Liver (tissue), 3 donors: ENCODE measurements around the gene FKBP1B.

Experiments
- EGR1 ChIP-seq, 2 donors: IDR thresholded peaks; 2 replicates each; pipeline ENCODE4 v1.6.1; 2016 to 2018; ENCODE audit warnings: antibody characterized with exemption in 2 of 2, low read depth in 2 of 2
- JUND ChIP-seq, 2 donors: IDR thresholded peaks; 2 replicates each; pipeline ENCODE4 v1.6.1; 2016; ENCODE audit warnings: antibody characterized with exemption in 2 of 2
- RAD21 ChIP-seq, 2 donors: IDR thresholded peaks; 2 replicates each; pipeline ENCODE4 v1.6.1; 2016; ENCODE audit warnings: antibody characterized with exemption in 2 of 2, mild to moderate bottlenecking in 2 of 2
- RXRA ChIP-seq, 2 donors: IDR thresholded peaks; 2 replicates each; pipeline ENCODE4 v1.6.1; 2017 to 2018; ENCODE audit warnings: antibody characterized with exemption in 2 of 2, mild to moderate bottlenecking in 1 of 2
- SP1 ChIP-seq: IDR thresholded peaks from 2 replicates; pipeline ENCODE4 v1.6.1; 2018; ENCODE audit warnings: antibody characterized with exemption, mild to moderate bottlenecking
- TAF1 ChIP-seq: conservative IDR thresholded peaks from 2 replicates; pipeline ENCODE4 v1.6.1; 2016; ENCODE audit warnings: antibody characterized with exemption, mild to moderate bottlenecking
- YY1 ChIP-seq: IDR thresholded peaks from 2 replicates; pipeline ENCODE4 v1.6.1; 2016; ENCODE audit warnings: antibody characterized with exemption, mild to moderate bottlenecking
- TF ChIP-seq, protein P1 (sequence below): fragments of 150-350 bp; IDR thresholded peaks from 2 replicates; pipeline ENCODE4 v1.5.1; 2017; ENCODE audit warnings: improper control_type of control experiment, low read depth, low read length; ENCODE audit not compliant: missing input control
- TF ChIP-seq, protein P2 (sequence below): IDR thresholded peaks from 2 replicates; pipeline ENCODE4 v1.6.1; 2016; ENCODE audit warnings: antibody characterized with exemption
- donor health status: healthy.
- donor health status: healthy.

DNA sequence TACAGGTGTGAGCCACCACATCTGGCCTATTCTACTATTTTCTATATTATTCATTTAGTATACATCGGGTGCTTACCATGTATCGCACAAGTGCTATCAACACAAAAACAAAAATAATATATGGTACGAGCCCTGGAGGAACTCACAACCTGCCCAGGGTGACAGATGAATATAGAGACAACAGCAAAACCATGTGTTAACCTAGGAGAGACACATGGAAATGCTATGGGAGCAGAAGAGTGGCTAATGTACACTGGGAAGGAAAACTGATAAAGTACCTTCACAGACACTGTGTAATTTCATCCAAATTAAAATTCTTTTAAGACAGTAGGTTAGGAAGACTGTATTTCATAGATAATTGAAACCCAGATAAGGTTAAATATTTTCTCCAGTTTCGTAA lies 22.7 kb downstream of the FKBP1B start:
- TF ChIP-seq, protein P1, sequence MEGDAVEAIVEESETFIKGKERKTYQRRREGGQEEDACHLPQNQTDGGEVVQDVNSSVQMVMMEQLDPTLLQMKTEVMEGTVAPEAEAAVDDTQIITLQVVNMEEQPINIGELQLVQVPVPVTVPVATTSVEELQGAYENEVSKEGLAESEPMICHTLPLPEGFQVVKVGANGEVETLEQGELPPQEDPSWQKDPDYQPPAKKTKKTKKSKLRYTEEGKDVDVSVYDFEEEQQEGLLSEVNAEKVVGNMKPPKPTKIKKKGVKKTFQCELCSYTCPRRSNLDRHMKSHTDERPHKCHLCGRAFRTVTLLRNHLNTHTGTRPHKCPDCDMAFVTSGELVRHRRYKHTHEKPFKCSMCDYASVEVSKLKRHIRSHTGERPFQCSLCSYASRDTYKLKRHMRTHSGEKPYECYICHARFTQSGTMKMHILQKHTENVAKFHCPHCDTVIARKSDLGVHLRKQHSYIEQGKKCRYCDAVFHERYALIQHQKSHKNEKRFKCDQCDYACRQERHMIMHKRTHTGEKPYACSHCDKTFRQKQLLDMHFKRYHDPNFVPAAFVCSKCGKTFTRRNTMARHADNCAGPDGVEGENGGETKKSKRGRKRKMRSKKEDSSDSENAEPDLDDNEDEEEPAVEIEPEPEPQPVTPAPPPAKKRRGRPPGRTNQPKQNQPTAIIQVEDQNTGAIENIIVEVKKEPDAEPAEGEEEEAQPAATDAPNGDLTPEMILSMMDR: no peak
- TF ChIP-seq, protein P2, sequence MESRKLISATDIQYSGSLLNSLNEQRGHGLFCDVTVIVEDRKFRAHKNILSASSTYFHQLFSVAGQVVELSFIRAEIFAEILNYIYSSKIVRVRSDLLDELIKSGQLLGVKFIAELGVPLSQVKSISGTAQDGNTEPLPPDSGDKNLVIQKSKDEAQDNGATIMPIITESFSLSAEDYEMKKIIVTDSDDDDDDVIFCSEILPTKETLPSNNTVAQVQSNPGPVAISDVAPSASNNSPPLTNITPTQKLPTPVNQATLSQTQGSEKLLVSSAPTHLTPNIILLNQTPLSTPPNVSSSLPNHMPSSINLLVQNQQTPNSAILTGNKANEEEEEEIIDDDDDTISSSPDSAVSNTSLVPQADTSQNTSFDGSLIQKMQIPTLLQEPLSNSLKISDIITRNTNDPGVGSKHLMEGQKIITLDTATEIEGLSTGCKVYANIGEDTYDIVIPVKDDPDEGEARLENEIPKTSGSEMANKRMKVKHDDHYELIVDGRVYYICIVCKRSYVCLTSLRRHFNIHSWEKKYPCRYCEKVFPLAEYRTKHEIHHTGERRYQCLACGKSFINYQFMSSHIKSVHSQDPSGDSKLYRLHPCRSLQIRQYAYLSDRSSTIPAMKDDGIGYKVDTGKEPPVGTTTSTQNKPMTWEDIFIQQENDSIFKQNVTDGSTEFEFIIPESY: no peak
- TF ChIP-seq RAD21 (IDR thresholded peaks at IDR 0.05) (no peak), JUND (IDR thresholded peaks at IDR 0.05) (no peak), RXRA (IDR thresholded peaks at IDR 0.05) (no peak), EGR1 (IDR thresholded peaks at IDR 0.05; ENCODE audit: low read depth in 2 of 2) (no peak), YY1 (no peak), SP1 (no peak), TAF1 (no peak)
